DOHH2 (cell line): ENCODE measurements around the gene CFAP157.

ENCODE experiments used
- EZH2phosphoT487 ChIP-seq: fragments of 200-600 bp; sonication (generic); IDR thresholded peaks from 2 replicates; pipeline ENCODE4 v1.6.1; 2017; ENCODE audit warnings: borderline replicate concordance, mild to moderate bottlenecking, antibody characterized with exemption, low read length, moderate library complexity, mixed read lengths
- TF ChIP-seq, protein P1 (sequence below): fragments of 200-600 bp; sonication (generic); IDR thresholded peaks from one replicate; pipeline ENCODE4 v1.5.1; 2014; ENCODE audit warnings: antibody characterized with exemption, mild to moderate bottlenecking, low read depth, low read length; ENCODE audit not compliant: poor library complexity, severe bottlenecking

DNA sequence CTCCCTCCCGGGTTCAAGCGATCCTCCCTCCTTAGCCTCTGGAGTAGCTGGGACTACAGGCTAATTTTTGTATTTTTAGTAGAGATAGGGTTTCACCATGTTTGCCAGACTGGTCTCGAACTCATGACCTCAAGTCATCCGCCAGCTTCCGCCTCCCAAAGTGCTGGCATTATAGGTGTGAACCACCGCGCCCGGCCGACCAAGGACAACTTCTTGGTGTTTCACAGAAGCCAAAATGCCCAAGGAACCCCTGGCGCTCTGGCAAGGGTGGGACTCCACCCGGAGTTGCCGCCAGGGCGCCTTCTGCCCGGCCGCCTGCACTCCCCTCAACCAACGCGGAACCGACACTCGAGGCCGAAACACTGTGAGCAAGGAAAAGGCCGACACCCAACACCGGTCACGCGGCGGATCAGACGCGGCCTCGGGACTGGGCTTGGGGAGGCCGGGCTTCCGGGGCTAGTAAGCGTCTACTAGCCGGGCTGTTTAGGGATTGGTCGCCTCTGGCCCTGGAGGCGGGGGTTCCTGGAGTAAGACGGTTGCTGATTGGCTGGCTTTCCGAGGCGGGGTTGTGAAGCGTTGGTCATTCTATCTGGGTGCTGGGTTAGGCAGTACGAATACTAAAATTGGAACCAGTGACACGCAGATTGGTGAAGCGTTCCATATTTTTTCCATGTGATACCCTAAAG, 7.7 kb upstream of the CFAP157 start:
- TF ChIP-seq, protein P1, sequence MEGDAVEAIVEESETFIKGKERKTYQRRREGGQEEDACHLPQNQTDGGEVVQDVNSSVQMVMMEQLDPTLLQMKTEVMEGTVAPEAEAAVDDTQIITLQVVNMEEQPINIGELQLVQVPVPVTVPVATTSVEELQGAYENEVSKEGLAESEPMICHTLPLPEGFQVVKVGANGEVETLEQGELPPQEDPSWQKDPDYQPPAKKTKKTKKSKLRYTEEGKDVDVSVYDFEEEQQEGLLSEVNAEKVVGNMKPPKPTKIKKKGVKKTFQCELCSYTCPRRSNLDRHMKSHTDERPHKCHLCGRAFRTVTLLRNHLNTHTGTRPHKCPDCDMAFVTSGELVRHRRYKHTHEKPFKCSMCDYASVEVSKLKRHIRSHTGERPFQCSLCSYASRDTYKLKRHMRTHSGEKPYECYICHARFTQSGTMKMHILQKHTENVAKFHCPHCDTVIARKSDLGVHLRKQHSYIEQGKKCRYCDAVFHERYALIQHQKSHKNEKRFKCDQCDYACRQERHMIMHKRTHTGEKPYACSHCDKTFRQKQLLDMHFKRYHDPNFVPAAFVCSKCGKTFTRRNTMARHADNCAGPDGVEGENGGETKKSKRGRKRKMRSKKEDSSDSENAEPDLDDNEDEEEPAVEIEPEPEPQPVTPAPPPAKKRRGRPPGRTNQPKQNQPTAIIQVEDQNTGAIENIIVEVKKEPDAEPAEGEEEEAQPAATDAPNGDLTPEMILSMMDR: no peak
- no peak for TF ChIP-seq EZH2phosphoT487
